Activated CD4-positive, alpha-beta T cell treated with anti-CD3 and anti-CD28 coated beads, Interleukin-2, amount 10 ng/mL, durations not matched to agents 24 days and 14 days (primary cell): ENCODE measurements around the gene MB. TPM values are rescaled to one million over a fixed set of nuclear protein-coding genes. Genes with fewer than 3 reads are reported as not detected.

Experiments used
- DNase-seq: peaks from one replicate; pipeline ENCODE4 v3.0.0; 2022
- H3K27ac Mint-ChIP-seq: one replicate; pipeline ENCODE4 v1.8.0; 2022; ENCODE audit warnings: mild to moderate bottlenecking, mixed read lengths
- H3K27me3 Mint-ChIP-seq: one replicate; pipeline ENCODE4 v1.8.0; 2022; ENCODE audit warnings: mixed read lengths
- H3K36me3 Mint-ChIP-seq: one replicate; pipeline ENCODE4 v1.8.0; 2022; ENCODE audit warnings: low read depth, mild to moderate bottlenecking, mixed read lengths
- H3K4me1 Mint-ChIP-seq: one replicate; pipeline ENCODE4 v1.8.0; 2021; ENCODE audit warnings: mixed read lengths
- H3K4me3 Mint-ChIP-seq: one replicate; pipeline ENCODE4 v1.8.0; 2022; ENCODE audit warnings: mild to moderate bottlenecking, moderate library complexity, mixed read lengths
- H3K9me3 Mint-ChIP-seq: one replicate; pipeline ENCODE4 v1.8.0; 2021; ENCODE audit warnings: mixed read lengths
- intact Hi-C: fragments of 100-400 bp; cut with micrococcal nuclease; formaldehyde crosslinking; loops from one replicate; pipeline ENCODE4 v1.15.1; 2023
- total RNA-seq: library from RNA; stranded (reverse); gene quantifications from 2 replicates; pipeline ENCODE4 v1.2.3, GENCODE V29; 2022

MB gene
- total RNA-seq, 1 donor from 2014 or later, result 2.7 TPM

DNA sequence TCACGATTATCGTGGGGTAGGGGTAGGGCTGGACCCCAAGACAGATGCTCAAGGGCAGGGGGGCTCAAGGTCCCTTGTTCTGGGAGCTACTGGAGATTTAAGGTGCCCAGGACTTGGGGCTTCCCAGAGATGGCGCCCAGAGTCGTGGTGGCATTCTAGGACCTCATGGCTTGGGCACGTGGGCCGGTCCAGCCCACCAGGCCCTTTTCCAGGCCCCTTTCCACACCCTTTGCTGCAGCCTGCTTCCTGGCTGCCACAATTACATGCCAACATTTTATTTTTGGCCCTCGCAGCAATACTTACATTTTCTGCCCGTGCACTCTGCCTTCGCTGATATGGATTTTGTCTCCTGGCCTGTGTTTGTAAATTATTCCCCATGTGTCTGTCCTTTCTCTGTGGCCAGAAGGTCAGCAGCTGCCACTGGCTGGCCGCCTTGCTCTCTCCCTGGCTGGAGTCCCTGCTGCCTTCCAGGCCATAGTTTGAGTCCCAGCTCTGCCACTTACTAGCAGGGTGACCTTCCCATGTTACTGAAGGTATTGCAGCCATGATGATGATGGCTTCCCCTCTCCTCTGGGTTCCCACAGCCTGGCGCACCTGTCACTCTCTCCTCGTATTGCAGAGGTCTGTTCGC lies 11.2 kb downstream of the MB start:
- H3K4me3 Mint-ChIP-seq, result no peak overlapping the region
- no peaks in the 10 kb centered on the region for H3K36me3 Mint-ChIP-seq
- DNase-seq, result no peak
- H3K27me3 Mint-ChIP-seq, result peaks cover 6% of the 10 kb centered on the region
- peak overlapping the region; percentile 27 for H3K27ac Mint-ChIP-seq
- intact Hi-C loops, result no loop called here
- peaks cover 9% of the 10 kb centered on the region for H3K4me1 Mint-ChIP-seq
- no peaks in the 10 kb centered on the region for H3K9me3 Mint-ChIP-seq

DNA sequence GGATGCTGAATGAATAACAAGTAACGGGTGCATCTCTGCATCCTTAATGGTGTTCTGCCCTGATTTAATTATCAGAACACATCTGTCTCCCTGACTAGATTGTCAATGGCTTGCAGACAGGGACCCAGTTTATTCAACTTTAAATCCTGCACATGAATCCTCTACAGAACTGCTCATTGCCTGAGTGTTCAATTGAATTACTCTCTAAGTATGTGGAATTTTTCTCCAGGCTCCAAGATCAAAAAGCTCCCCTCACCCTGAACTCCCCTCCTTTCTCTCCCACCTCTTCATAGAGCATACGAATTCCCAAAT lies 11.8 kb downstream of the MB start:
- H3K27ac Mint-ChIP-seq, result no peak overlapping the region

DNA sequence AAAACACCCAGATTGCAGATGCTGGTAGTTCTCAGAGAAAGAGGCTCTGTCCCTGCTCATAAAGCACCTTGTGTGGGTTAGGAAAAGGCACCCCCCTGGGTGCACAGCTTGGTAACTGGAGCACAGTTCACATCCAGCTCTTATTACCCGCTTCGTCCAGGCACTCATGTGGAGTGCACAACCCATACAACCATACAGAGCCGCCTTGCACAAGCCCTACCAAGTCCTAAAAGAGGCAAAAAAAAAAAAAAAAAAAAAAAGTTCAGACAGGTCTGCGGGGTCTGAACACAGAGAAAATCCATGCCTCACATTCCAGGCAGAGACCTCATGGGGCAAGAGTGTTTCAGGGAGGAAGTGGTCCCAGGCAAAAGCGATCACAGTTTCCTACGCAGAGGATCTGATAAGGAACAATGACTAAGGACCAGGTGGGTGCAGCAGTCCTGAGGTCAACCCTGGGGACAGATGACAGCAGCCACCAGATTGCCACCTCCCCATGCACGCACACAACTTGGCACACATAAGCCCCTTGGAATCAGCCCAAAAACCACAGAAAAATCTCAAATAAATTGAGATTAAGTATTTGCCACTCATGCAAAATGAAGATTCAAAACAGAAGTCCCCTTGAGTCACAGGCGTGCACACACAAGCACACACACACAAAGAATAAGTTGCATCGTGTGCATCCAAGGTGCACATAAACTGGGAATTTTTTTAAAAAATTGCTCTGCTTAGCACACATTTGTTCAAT lies 12.3 kb downstream of the MB start:
- intact Hi-C loops, result no loop called here
- Mint-ChIP-seq H3K27ac (no peak overlapping the region), H3K36me3 (no peaks in the 10 kb centered on the region), H3K4me1 (peaks cover 6% of the 10 kb centered on the region), H3K27me3 (peaks cover 6% of the 10 kb centered on the region), H3K9me3 (no peaks in the 10 kb centered on the region), H3K4me3 (no peak overlapping the region)
- DNase-seq, result no peak

More for the DNA sequence above, 11.8 kb downstream of the MB start:
- H3K4me3 Mint-ChIP-seq, result no peak overlapping the region
- H3K4me1 Mint-ChIP-seq, result peaks cover 7% of the 10 kb centered on the region
- intact Hi-C loops, result no loop called here
- no peak for DNase-seq
- H3K27me3 Mint-ChIP-seq, result peaks cover 6% of the 10 kb centered on the region
- H3K9me3 Mint-ChIP-seq, result no peaks in the 10 kb centered on the region
- H3K36me3 Mint-ChIP-seq, result no peaks in the 10 kb centered on the region

DNA sequence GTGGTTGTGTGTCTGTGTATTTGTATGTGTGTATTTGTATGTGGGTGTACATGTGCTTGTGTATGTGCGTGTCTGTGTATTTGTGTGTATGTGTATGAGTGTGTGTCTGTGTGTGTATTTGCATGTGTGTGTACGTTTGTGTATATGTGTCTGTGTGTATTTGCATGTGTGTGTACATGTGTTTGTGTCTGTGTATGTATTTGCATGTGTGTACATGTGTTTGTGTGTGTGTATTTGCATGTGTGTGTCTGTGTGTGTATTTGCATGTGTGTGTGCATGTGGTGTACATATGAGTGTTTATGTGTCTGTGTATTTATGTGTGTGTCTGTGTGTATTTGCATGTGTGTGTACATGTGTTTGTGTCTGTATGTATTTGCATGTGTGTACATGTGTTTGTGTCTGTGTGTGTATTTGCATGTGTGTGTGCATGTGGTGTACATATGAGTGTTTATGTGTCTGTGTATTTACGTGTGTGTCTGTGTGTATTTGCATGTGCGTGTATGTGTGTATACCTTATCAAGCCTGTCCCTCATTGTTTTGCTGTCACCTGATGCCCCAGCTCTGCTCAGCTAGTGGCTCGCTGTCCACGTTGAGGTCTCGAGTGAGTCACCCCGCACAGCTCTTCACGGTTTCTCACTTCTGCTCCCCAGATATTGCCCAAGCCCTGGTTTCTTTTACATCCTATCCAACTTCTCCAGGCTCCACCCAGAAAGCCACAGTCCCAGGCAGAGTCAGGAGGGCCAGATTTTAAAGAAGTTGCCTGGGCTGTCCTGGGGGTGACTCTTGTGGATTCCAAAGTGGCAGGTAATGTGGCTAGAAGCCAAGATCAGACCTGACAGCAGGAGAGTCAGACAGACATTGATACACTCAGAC lies 15.2 kb downstream of the MB start:
- no peaks in the 10 kb centered on the region for H3K9me3 Mint-ChIP-seq
- H3K27ac Mint-ChIP-seq, result no peak overlapping the region
- no peak overlapping the region for H3K4me3 Mint-ChIP-seq
- H3K36me3 Mint-ChIP-seq, result no peaks in the 10 kb centered on the region
- no peak for DNase-seq
- H3K27me3 Mint-ChIP-seq, result peaks cover 2% of the 10 kb centered on the region
- peaks cover 6% of the 10 kb centered on the region for H3K4me1 Mint-ChIP-seq
- intact Hi-C loops, result no loop called here

DNA sequence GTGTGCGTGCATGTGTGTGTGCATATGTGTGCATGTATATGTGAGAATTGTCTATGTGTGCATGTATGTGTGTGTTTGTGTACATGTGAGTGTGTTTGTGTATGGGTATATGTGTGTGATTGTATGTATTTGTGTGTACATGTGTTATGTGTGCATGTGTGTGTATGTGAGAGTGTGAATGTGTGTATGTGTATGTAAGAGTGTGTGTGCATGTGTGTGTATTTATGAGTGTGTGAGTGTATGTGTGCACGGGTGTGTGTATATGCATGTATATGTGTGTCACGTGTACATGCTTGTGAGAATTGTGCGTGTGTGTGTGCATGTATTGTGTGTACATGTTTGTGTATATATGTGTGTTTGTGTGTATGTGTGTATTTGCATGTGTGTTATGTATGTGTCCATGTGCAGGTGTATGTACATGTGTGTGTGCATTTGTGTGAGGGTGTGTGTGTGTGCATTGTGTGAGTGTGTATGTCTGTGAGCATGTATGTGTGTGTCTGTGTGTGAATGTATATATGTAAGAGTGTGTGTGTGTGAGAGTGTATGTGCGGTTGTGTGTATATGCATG lies 16.0 kb downstream of the MB start:
- Mint-ChIP-seq H3K4me1 (peaks cover 6% of the 10 kb centered on the region), H3K27me3 (peaks cover under 1% of the 10 kb centered on the region), H3K4me3 (no peak overlapping the region), H3K36me3 (no peaks in the 10 kb centered on the region), H3K27ac (no peak overlapping the region), H3K9me3 (no peaks in the 10 kb centered on the region)
- no peak for DNase-seq
- intact Hi-C loops, result no loop called here

DNA sequence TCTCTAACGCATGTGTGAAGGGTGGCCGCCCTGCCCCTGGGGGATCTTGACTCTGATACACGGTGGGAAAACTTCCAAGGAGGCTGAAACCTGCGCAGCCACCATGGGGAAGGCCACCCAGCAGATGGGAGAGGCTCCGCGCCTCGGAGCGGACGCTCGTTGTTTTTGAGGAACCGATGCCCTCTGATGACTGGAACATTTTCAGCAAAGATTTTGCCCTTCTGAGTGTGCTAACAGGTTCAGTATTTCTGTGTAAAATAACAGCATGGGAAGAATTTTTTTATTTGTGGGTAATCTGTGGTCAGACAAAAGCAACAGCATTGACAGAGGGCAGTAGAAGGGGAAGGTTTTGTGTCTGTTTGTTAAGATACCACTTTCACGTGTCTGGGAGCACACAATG lies 16.7 kb downstream of the MB start:
- Mint-ChIP-seq H3K27me3 (no peaks in the 10 kb centered on the region), H3K36me3 (no peaks in the 10 kb centered on the region), H3K9me3 (no peaks in the 10 kb centered on the region), H3K4me1 (peaks cover 5% of the 10 kb centered on the region), H3K4me3 (no peak overlapping the region), H3K27ac (no peak overlapping the region)
- no peak for DNase-seq
- intact Hi-C loops, result no loop called here

DNA sequence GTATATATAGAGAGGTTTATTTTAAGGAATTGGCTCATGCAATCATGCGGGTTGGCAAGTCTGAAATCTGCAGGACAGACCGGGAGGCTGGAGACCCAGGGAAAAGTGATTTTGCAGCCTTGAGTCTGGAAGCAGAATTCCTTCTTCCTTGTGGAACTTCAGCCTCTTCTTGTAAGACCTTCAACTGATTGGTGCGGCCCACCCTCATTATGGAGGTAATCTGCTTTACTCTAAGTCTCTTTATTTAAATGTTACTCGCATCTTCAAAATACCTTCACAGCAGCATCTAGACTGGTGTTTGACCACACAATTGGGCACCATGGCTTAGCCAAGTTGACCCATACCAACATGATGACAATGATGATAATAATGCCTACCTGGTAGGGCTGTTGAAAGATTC lies 17.8 kb downstream of the MB start:
- Mint-ChIP-seq H3K4me1 (peaks cover 2% of the 10 kb centered on the region), H3K27me3 (no peaks in the 10 kb centered on the region), H3K9me3 (no peaks in the 10 kb centered on the region), H3K36me3 (no peaks in the 10 kb centered on the region), H3K4me3 (no peak overlapping the region), H3K27ac (no peak overlapping the region)
- no peak for DNase-seq
- intact Hi-C loops, result no loop called here

DNA sequence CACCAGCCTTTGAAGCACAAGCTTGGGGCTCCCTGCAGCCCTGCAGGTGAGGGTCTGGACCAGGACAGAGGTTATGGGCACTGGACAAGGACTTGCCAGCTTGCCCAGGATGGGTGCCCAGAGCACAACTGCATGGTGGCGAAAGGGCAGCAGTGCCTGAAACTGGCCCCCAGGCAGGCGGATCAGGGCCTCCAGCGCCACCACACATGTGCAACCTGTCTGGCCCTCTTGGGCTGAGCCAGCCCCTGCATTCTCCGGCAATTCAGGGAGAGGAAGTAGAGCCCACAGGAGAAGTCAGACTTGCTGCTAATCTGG lies 18.8 kb downstream of the MB start:
- Mint-ChIP-seq H3K9me3 (no peaks in the 10 kb centered on the region), H3K27ac (no peak overlapping the region), H3K4me3 (no peak overlapping the region), H3K4me1 (peaks cover 2% of the 10 kb centered on the region), H3K27me3 (no peaks in the 10 kb centered on the region), H3K36me3 (no peaks in the 10 kb centered on the region)
- intact Hi-C loops, result no loop called here
- no peak for DNase-seq

DNA sequence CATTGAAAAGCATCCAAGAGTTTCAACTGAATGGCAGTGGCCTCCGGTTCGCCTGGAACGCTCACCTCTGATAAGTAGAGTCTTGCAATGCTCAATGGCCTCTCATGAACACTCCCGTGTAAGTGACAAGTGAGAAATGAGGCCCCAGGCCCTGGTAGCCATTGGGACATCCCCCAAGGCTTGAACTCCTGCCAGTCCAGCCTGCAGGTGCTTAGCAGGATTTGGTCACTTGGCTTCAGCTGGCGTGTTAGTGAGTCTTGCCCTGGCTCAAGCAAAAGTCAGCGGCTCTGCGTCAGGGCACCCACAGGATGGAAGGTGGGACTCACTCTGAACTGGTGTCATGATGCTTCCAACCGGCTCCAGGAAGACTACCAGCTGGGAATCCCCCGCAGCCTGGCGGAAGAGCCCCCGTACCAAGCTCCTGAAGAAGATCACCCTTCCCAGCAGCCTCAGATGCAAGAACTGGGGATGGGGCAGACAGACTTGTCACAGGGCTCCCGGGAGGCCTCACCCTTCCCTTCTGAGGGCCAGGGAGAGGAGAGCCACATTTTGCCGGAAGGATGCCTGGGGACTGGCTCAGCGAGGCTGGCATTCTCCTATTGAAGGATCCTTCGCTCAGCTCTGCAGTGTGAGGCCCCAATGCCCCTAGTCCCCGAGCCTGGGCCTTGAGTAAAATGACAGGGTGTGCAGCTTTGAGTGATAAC lies 19.3 kb downstream of the MB start:
- Mint-ChIP-seq H3K27ac (no peak overlapping the region), H3K9me3 (no peaks in the 10 kb centered on the region), H3K27me3 (no peaks in the 10 kb centered on the region), H3K4me1 (no peaks in the 10 kb centered on the region), H3K4me3 (no peak overlapping the region), H3K36me3 (no peaks in the 10 kb centered on the region)
- intact Hi-C loops, result no loop called here
- no peak for DNase-seq

DNA sequence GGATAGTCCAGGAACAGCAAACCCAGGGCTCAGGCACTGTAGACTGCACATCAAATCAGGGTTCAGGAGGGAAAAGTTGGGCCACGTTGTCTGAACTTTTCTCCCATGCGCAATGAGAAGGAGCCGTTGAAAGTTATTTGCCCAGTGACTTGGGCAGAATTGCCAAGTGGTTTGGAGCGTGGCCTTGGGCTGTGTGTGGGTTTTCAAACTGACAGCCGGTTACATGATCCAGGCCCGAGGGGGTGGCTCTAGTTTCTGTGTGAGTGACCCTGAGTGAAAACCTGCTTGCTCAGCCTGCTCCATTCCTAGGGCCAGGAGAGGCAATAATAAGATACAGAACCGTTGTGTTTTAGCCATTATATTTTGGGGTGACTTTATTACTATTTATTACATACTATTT lies 20.3 kb downstream of the MB start:
- H3K27me3 Mint-ChIP-seq, result peaks cover 2% of the 10 kb centered on the region
- H3K4me3 Mint-ChIP-seq, result no peak overlapping the region
- H3K9me3 Mint-ChIP-seq, result no peaks in the 10 kb centered on the region
- no peaks in the 10 kb centered on the region for H3K4me1 Mint-ChIP-seq
- H3K36me3 Mint-ChIP-seq, result no peaks in the 10 kb centered on the region
- intact Hi-C loops, result no loop called here
- H3K27ac Mint-ChIP-seq, result no peak overlapping the region
- no peak for DNase-seq

DNA sequence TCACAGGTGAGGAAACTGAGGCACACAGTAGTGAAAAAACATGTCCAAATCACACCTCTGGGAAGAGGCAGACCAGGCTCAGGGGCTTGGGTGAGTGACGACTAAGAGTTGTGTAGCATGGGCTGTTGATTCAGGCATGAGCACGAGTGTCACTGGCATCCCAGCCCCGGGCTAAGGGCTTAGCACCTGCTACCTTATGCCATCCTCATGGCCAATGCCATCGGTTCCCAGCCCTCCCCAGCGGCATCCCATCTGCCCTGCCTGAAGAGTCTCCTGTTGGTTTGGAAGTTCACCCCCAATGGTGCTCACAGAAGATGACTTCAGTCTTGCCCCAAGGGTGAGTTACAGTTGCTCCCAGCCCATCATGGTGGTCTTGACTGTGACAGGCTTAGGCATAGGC lies 22.4 kb downstream of the MB start:
- H3K36me3 Mint-ChIP-seq, result no peaks in the 10 kb centered on the region
- H3K9me3 Mint-ChIP-seq, result no peaks in the 10 kb centered on the region
- H3K27ac Mint-ChIP-seq, result no peak overlapping the region
- no peaks in the 10 kb centered on the region for H3K4me1 Mint-ChIP-seq
- no peak for DNase-seq
- H3K27me3 Mint-ChIP-seq, result peaks cover 2% of the 10 kb centered on the region
- intact Hi-C loops, result no loop called here
- H3K4me3 Mint-ChIP-seq, result no peak overlapping the region

DNA sequence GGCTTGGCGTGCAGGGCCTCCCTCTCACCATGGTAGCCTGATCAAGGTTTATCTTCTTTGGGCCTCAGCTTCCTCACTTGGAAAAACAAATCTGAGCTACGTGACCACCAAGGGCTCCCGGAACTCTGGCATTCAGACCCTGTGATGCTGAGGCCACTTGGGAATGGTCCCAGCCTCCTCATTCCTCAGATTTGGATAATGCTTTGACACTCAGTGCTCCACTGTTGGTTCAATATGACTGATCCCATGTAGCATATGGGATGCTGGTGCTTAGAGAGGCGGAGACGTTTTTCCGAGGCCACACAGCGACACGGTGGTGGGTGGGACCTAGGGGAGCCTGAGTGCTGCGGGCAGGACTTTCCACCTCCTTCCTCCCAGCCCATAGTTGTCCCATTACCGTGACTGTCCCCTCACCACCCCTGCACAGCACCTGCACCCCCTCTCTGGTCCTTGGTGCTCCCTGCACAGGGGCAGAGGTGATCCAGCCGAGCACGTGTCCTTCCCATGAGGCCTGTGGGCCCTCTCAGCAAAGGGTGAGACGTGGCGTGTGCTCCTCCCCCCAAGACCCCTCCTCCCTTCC lies 23.1 kb downstream of the MB start:
- no peaks in the 10 kb centered on the region for H3K36me3 Mint-ChIP-seq
- no peaks in the 10 kb centered on the region for H3K9me3 Mint-ChIP-seq
- H3K27me3 Mint-ChIP-seq, result peaks cover 2% of the 10 kb centered on the region
- intact Hi-C loops, result no loop called here
- no peaks in the 10 kb centered on the region for H3K4me1 Mint-ChIP-seq
- H3K27ac Mint-ChIP-seq, result no peak overlapping the region
- DNase-seq, result no peak
- no peak overlapping the region for H3K4me3 Mint-ChIP-seq

DNA sequence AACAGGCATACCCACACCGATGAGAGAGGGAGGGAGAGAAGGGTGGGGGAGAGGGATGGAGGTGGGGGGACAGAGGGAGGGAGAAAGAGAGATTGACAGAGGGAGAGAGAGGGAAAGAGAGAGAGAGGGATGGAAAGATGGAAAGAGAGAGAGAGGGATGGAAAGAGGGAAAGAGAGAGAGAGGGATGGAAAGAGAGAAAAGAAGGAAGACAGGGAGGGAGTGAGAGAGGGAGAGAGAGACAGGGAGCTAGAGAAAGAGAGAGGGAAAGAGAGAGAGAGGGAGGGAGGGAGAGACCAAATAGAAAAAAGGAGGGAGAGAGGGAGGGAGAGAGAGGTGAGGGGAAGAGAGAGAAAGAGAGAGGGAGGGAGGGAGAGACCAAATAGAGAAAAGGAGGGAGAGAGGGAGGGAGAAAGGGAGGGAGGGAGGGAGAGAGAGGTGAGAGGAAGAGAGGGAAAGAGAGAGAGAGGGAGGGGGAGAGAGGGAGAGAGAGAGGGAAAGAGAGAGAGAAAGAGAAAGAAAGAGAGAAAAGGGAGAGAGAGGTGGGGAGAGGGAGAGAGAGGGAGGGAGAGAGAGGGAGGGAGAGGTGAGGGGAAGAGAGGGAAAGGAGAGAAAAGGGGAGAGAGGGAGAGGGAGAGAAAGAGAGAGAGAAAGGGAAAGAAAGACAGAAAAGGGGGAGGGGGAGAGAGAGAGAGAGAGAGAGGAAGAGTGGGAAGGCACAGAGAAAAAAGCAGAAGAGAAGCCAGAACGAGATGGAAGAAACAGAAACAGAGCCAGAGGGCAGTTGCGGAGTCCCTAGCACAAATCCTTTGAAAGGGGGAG lies 23.8 kb downstream of the MB start:
- H3K36me3 Mint-ChIP-seq, result no peaks in the 10 kb centered on the region
- H3K9me3 Mint-ChIP-seq, result no peaks in the 10 kb centered on the region
- H3K4me3 Mint-ChIP-seq, result no peak overlapping the region
- peaks cover 2% of the 10 kb centered on the region for H3K27me3 Mint-ChIP-seq
- intact Hi-C loops, result no loop called here
- no peaks in the 10 kb centered on the region for H3K4me1 Mint-ChIP-seq
- no peak overlapping the region for H3K27ac Mint-ChIP-seq
- DNase-seq, result no peak
